Tibial nerve (tissue), 4 donors: ENCODE results near the gene BMP7. TPM values are rescaled to one million over a fixed set of nuclear protein-coding genes. Genes with fewer than 3 reads are reported as not detected.
"Not testable (repeated sequence)": the region's sequence is repeated elsewhere in the genome, so short reads cannot be mapped to it uniquely, and the experiment has no call there.

ENCODE experiments used
- DNase-seq, 2 donors: peaks; one replicate each; pipeline ENCODE4 v3.0.0-alpha.2; 2019; ENCODE audit warnings: low spot score in 2 of 2
- H3K27ac ChIP-seq, 4 donors: fragments of 200-600 bp; sonication (generic) in 3 of 4; one replicate each; pipeline ENCODE4 v1.5.1; 2017 to 2019; ENCODE audit warnings: mild to moderate bottlenecking in 1 of 4
- H3K27me3 ChIP-seq, 2 donors: fragments of 200-600 bp; sonication (generic) in 1 of 2; one replicate each; pipeline versions ENCODE4 v1.5.1 to v1.6.0; 2017 to 2019
- H3K36me3 ChIP-seq, 3 donors: fragments of 200-600 bp; sonication (generic); one replicate each; pipeline ENCODE4 v1.5.1; 2018 to 2019
- H3K4me1 ChIP-seq, 4 donors: fragments of 200-600 bp; sonication (generic) in 3 of 4; one replicate each; pipeline ENCODE4 v1.5.1; 2017 to 2019
- H3K4me3 ChIP-seq, 4 donors: fragments of 200-600 bp; sonication (generic) in 3 of 4; one replicate each; pipeline ENCODE4 v1.5.1; 2017 to 2019; ENCODE audit warnings: mild to moderate bottlenecking in 1 of 4, moderate library complexity in 1 of 4
- H3K9me3 ChIP-seq, 4 donors: fragments of 200-600 bp; sonication (generic) in 3 of 4; one replicate each; pipeline ENCODE4 v1.5.1; 2017 to 2019
- EP300 ChIP-seq, 2 donors: sonication (generic); formaldehyde crosslinking; IDR thresholded peaks; one replicate each; pipeline ENCODE4 v1.6.1; 2017; ENCODE audit warnings: antibody characterized with exemption in 2 of 2, mild to moderate bottlenecking in 1 of 2
- POLR2A ChIP-seq, 2 donors: fragments of 450-650 bp; IDR thresholded peaks; one replicate each; pipeline ENCODE4 v1.6.1; 2017; ENCODE audit warnings: antibody characterized with exemption in 2 of 2, mild to moderate bottlenecking in 2 of 2, moderate library complexity in 2 of 2
- WGBS, 2 donors: methylation state at CpG; one replicate each; pipeline ENCODE4 v1.1.5; 2018; 5-methylcytosine and 5-hydroxymethylcytosine counted together
- total RNA-seq, 4 donors: library from RNA; depleted of rRNA; stranded (reverse); fragments of >200 nt; gene quantifications; one replicate each; pipeline ENCODE4 v1.1.0, GENCODE V29; 2016
- TF ChIP-seq, protein P1 (sequence below), 5 experiments: fragments of 200-600 bp in 3 of 5; fragments of 450-650 bp in 2 of 5; sonication (generic) in 3 of 5; IDR thresholded peaks; one replicate each; pipeline ENCODE4 v1.5.1; 2016 to 2019; ENCODE audit warnings: antibody characterized with exemption in 5 of 5, mild to moderate bottlenecking in 3 of 5, moderate library complexity in 2 of 5

The BMP7 gene
- total RNA-seq, 4 donors from 2014 or later: 11.7 to 14.2 (median 13.4) TPM

DNA sequence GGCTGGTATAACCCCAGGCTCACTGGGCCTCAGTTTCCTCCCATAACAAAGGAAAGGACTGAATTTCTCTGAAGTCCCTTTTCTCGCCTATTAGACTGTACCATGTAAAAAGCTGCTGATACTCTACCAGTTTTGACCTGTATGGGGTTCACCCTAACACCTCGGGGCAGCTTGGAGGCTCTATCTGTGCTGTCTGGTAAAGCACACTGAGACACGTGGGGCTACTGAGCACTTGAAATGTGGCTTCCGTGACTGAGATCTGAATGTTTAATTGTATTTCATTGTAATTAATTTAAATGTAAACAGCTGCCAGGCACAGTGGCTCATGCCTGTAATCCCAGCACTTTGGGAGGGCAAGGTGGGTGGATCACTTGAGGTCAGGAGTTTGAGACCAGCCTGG, 24.0 kb downstream of the BMP7 start:
- H3K27me3 ChIP-seq: peaks cover 0 to 2% of the 10 kb centered on the region in 2 donors
- H3K4me1 ChIP-seq: peaks cover 0 to 25% (median 4%) of the 10 kb centered on the region in 4 donors
- 84 to 96% methylated on average over 4 of the region's 4 CpGs for WGBS, 2 donors
- no peaks in the 10 kb centered on the region for H3K36me3 ChIP-seq
- H3K4me3 ChIP-seq: no peak overlapping the region
- TF ChIP-seq EP300 (IDR thresholded peaks at IDR 0.05): no peak
- no peak for TF ChIP-seq POLR2A (IDR thresholded peaks at IDR 0.05)
- TF ChIP-seq, protein P1, sequence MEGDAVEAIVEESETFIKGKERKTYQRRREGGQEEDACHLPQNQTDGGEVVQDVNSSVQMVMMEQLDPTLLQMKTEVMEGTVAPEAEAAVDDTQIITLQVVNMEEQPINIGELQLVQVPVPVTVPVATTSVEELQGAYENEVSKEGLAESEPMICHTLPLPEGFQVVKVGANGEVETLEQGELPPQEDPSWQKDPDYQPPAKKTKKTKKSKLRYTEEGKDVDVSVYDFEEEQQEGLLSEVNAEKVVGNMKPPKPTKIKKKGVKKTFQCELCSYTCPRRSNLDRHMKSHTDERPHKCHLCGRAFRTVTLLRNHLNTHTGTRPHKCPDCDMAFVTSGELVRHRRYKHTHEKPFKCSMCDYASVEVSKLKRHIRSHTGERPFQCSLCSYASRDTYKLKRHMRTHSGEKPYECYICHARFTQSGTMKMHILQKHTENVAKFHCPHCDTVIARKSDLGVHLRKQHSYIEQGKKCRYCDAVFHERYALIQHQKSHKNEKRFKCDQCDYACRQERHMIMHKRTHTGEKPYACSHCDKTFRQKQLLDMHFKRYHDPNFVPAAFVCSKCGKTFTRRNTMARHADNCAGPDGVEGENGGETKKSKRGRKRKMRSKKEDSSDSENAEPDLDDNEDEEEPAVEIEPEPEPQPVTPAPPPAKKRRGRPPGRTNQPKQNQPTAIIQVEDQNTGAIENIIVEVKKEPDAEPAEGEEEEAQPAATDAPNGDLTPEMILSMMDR (IDR thresholded peaks at IDR 0.05): no peak
- H3K27ac ChIP-seq: no peak overlapping the region
- no peak for DNase-seq
- no peaks in the 10 kb centered on the region for H3K9me3 ChIP-seq

DNA sequence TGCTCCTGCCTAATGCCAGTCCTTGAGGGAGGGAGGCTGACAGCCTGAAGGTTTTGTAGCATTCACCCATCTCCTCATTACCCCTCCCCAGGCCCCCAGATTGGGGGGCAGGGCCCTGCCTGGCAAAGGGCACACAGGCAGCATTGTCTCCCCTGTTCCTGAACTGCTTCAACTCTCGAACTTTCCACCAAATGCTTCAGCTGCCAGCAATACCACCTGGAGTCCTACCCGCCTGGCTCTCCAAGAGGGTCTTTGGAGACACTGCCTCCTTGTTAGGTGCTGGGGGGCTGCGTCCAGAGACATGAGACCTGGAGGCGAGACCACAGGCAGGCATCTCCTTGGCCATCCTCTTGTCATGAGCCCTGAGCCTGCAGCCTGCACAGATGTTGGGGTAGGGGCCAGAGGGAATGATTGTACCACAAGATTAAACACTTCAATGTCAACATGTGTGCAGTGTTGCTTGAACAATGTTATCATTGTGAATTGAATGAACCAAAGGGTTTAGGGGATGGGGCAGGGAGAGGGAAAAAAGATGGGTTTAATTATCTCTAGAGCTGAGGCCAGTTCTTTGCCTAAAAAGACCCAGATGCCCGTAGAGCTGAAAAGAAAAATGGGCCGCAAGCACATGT, 25.0 kb downstream of the BMP7 start:
- Histone ChIP-seq H3K4me1 (peaks cover 0 to 23% (median 4%) of the 10 kb centered on the region in 4 donors), H3K4me3 (no peak overlapping the region), H3K36me3 (no peaks in the 10 kb centered on the region), H3K9me3 (no peaks in the 10 kb centered on the region), H3K27me3 (no peaks in the 10 kb centered on the region), H3K27ac (peak overlapping the region in 1 of 4 donors; percentile 22)
- TF ChIP-seq POLR2A (IDR thresholded peaks at IDR 0.05) (no peak), EP300 (IDR thresholded peaks at IDR 0.05) (no peak)
- TF ChIP-seq, protein P1 (IDR thresholded peaks at IDR 0.05): no peak
- WGBS, 2 donors: 51 to 59% methylated on average over 4 to 6 of the region's 6 CpGs
- no peak for DNase-seq

DNA sequence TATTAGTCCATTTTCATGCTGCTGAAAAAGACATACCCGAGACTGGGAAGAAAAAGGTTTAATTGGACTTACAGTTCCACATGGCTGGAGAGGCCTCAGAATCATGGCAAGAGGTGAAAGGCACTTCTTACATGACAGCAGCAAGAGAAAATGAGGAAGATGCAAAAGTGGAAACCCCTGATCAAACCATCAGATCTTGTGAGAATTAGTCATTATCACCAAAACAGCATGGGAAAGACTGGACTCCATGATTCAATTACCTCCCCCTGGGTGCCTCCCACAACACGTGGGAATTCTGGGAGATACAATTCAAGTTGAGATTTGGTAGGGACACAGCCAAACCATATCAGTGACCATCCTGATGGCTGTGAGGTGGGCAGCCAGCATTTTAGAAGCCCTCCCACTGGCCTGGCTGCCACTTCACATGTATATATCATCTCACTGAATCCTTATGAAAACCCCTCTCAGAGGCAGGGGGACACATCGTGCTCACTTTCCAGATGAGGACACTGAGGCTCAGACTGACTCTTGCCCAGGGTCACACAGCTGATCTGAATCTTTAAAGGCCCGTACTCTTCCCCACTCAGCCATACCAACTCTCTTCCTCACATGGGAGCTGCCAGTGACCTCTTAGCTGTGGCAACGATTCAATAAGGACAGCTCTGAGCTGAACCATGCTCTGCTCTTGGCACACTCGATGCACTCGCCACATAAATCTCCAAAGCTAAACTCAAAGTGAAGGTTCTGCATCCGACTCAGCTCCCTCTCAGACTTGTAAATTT, 25.7 kb downstream of the BMP7 start:
- Histone ChIP-seq H3K36me3 (no peaks in the 10 kb centered on the region), H3K9me3 (no peaks in the 10 kb centered on the region), H3K4me1 (peaks cover 0 to 23% (median 4%) of the 10 kb centered on the region in 4 donors), H3K4me3 (no peak overlapping the region), H3K27me3 (no peaks in the 10 kb centered on the region), H3K27ac (peak overlapping the region in 3 of 4 donors; percentile 15 to 22 (median 18))
- no peak for TF ChIP-seq EP300 (IDR thresholded peaks at IDR 0.05)
- TF ChIP-seq, protein P1 (IDR thresholded peaks at IDR 0.05): no peak
- TF ChIP-seq POLR2A (IDR thresholded peaks at IDR 0.05): no peak
- DNase-seq: no peak
- 63 to 64% methylated on average over 8 of the region's 8 CpGs for WGBS, 2 donors

DNA sequence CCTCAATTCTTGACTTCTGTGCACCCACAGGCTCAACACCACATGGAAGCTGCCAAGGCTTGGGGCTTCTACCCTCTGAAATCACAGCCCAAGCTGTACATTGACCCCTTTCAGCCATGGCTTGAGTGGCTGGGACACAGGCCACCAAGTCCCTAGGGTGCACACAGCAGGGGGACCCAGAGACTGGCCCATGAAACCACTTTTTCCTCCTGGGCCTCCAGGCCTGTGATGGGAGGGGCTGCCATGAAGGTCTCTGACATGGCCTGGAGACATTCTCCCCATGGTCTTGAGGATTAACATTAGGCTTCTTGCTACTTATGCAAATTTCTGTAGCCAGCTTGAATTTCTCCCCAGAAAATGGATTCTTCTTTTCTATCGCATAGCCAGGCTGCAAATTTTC, 26.7 kb downstream of the BMP7 start:
- H3K4me3 ChIP-seq, H3K27me3 ChIP-seq, H3K9me3 ChIP-seq, H3K27ac ChIP-seq, H3K36me3 ChIP-seq, DNase-seq: not testable (repeated sequence)
- H3K4me1 ChIP-seq: peaks cover 0 to 19% (median 4%) of the 10 kb centered on the region in 4 donors
- 79 to 93% methylated on average over 1 of the region's 1 CpG for WGBS, 2 donors

DNA sequence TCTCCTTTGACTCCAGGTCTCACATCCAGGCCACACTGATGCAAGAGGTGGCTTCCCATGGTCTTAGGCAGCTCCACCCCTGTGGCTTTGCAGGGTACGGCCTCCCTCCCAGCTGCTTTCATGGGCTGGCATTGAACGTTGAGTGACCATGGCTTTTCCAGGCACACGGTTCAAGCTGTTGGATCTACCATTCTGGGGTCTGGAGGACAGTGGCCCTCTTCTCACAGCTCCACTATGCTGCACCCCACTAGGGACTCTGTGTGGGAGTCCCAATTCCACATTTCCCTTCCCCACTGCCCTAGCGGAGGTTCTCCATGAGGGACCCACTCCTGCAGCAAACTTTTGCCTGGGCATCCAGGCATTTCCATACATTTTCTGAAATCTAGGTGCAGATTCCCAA, 27.1 kb downstream of the BMP7 start:
- not testable (repeated sequence) for DNase-seq, H3K4me3 ChIP-seq, H3K9me3 ChIP-seq, H3K27me3 ChIP-seq, H3K27ac ChIP-seq, H3K36me3 ChIP-seq
- H3K4me1 ChIP-seq: peaks cover 0 to 15% (median 4%) of the 10 kb centered on the region in 4 donors
- WGBS, 2 donors: 69% methylated on average over 4 of the region's 4 CpGs

DNA sequence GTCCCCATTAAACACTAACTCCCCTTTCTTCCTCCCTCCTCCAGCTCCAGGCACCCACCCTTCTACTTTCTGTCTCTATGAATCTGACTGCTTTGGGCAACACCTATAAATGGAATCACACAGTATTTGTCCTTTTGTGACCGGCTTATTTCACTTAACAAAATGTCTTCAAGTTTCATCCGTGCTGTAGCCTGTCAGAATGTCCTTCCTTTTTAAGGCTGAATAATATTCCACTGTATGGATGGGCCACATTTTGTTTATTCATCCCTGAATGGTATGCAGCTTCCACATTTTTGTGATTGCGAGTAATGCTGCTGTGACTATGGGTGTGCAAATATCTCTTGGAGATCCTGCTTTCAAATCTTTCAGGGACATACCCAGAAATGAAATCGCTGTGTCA, 28.4 kb downstream of the BMP7 start:
- Histone ChIP-seq H3K9me3 (no peaks in the 10 kb centered on the region), H3K27me3 (no peaks in the 10 kb centered on the region), H3K27ac (no peak overlapping the region), H3K4me3 (no peak overlapping the region), H3K36me3 (no peaks in the 10 kb centered on the region), H3K4me1 (peaks cover 0 to 8% (median 4%) of the 10 kb centered on the region in 4 donors)
- WGBS, 2 donors: 91 to 97% methylated on average over 4 of the region's 4 CpGs
- TF ChIP-seq POLR2A (IDR thresholded peaks at IDR 0.05): no peak
- TF ChIP-seq EP300 (IDR thresholded peaks at IDR 0.05): no peak
- TF ChIP-seq, protein P1 (IDR thresholded peaks at IDR 0.05): no peak
- DNase-seq: no peak
